HG03442 (cell line): ENCODE results near the gene CDRT4.

Source experiments
- ATAC-seq: cut with Tn5 transposase; IDR thresholded peaks from one replicate; pipeline ENCODE4 v1.9.1; 2021; ENCODE audit warnings: mild to moderate bottlenecking, moderate library complexity; ENCODE audit not compliant: unreplicated experiment

Gene CDRT4

DNA sequence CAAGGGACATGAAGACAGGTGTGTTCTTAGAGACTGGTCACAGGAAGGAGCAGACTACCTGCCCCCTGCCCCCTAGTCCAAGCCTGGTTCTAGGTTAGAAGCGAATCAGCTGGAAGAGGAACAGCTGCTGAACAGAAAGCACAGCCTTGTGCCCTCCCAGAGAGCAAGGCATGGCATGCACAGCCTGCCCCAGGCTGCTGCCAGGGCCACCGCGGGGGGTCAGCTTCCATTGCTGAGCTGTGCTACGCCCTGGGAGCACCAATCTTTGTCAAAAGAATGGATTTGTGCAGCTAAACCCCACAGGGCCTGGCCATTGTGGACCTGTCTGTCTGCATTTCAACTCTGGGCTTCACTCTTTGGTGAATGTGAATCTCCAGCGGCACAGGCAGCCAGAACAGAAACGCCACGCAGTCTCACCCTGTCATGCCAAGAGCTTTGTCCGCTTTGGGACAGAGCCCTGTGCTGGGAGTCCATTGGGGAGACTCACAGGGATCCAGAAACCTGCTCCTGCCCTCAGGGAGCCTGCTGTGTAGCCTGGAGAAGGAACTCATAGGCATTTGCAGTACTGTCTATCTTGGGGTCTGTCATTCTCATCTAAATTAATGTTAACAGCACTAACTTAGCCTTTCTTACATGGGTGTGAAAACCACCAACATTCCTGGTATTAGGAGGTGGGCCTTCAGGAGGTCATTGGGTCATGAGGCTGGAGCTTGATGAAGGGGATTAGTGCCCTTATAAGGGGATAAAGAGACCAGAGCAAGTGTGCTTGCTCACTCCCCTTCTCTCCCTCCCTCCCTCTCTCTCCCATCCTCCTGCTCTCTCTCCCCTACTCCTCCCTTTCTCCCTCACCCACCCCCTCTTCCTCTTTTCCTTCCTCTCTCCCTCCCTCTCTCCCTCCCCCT lies 25.6 kb upstream of the CDRT4 start:
- no peak for ATAC-seq

DNA sequence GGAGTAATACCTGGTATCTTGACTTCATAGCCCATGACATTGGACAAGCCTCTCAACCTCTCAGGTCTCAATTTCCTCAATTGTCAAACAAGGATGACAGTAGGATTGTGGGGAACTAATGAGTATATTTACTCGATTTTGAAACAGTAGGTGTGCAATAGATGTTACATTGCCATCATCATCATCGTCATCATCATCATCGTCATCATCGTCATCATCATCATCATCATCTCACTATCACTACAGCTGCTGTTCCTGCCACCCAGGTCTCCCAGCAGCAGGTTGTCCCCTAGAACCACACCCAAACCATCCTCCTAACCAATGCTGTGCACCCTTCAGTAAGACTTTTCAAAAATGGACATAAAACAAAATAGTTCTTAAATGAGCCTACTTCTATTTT lies 24.8 kb upstream of the CDRT4 start:
- no peak for ATAC-seq

DNA sequence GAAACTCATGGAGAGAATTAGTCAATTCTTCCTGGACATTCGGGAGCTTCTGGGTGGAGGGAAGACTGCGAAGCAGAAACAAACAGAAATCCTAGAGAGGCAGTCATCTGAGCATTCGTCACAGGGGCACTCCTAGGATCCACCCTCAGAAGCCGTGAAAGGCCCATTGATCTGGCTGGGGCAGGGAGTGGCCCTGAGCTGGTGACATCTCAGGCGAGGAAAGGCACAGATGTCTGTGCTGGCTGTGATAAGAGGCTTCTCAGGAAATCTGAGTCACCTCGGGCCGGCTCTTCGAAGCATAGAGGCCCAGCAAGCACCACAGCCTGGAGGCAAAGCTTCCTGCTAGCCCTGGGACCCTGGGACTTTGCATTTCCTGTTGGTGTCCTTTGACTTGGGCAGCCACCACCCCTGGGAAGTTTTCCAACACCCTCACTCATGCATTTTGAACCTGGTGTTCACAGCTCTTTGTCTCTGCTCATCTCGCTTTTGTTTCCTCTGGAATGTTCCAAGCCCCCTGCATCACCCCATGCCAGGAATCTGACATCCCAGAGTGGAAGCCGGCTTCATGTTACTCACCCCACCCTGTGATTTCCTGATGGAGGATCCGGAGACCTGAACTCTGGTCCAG lies 23.3 kb upstream of the CDRT4 start:
- ATAC-seq, result no peak

DNA sequence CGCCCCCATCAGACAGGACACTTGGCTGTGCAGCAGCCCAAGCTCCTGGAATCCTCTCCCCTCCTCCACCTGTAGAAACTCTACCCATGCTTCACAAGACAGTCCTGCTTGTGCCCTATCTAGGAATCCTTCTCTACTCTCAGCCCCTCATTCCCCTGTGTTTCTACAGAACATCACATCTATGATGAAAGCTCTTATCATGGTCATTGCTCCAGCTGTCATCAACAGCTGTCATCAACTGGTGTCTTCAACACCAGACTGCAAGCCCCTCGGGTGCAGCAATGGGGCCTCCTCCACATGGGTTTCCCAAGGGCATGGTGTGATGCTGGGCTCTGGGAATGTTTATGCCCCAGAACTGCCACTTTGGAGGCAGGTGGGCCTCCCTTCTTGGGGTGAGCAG lies 21.1 kb upstream of the CDRT4 start:
- no peak for ATAC-seq

DNA sequence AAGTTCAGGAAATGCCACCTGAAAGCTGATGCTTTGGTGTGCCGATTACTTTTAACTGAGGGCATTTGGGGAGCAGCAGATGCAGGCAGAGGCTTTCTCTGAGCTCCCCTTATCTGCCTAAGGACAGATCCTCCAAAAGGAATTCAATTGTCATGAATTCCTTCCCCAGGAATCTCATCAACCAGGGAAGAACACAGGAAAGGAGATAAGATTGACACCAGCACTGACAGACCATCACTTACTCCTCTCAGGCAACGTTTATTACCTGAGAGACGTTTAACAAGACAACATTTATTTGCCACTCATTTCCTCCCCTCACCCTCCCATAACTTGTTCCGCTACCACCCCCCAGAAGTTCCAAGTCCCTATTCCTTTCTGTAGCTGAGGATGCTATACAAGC lies 17.6 kb upstream of the CDRT4 start:
- ATAC-seq, result no peak

DNA sequence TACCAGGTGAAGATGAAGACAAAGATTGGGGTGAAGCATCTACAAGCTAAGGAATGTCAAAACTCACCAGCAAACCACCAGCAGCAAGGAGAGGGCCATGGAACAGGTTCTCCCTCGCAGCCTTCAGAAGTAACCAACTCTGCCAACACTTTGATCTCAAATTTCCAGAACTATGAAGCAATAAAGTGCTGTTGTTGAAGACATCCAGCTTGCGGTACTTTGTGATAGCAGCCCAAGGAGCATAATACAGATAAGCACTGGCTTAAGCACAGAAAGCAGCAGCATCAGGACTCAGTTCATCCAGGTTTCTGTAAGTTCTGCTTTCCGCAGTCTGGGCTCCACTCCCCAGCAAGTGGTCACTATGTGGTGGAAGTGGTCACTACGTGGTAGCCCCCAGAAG lies 16.0 kb upstream of the CDRT4 start:
- no peak for ATAC-seq

DNA sequence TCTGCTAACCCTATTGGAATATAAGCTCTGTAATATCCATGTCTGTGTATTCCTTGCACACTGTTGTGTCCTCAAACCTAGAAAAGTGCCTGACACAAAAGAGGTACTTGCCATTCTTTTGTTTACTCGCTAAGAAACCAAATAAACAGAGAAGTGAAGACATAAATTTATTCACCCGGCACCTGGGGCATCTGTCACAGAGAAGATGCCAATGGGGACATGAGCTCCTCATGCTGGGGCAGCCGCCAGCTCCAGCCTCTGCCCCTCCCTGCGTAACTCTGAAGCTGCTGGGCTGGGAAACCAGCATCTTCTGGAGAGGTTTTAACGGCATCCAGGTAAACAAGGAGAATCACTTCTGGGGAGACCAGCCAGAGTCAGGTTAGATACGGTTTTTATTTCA lies 15.1 kb upstream of the CDRT4 start:
- no peak for ATAC-seq

DNA sequence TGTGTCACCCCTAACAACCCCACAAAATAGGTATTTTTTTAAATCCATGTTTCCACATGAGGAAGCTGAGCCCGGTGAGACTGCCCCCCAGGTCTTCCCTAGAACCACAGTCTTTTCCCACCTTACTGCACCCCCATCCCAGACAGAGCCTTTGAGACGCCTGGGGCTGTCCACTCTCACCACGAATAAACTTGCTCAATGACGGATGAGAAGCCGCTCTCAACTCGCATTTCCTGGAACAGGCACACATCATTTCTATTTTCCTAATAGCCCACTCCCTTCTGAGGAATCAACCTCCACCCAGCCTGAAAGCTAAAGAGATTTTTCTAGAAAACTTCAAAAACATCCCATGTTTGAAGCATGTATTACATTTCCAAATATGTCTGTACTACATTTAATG lies 14.1 kb upstream of the CDRT4 start:
- no peak for ATAC-seq

DNA sequence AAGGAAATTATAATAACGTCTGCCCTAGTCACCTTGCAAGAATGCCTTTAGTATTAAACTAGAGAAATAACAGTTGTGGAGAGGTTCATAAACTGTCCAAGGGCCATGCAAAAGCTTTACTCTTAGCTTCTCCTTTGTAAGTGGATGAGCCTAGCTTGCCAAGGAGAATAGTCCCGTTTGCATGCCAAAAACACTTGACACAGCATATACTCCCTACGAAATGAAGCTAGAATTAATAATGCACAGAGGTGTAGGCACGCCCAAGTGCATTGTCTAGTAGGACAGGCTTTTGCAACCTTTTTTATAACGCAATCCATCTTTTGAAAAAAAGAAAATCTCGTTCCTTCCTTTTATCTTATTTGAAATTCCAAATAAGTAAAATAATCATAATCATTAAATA lies 12.8 kb upstream of the CDRT4 start:
- ATAC-seq, result no peak

DNA sequence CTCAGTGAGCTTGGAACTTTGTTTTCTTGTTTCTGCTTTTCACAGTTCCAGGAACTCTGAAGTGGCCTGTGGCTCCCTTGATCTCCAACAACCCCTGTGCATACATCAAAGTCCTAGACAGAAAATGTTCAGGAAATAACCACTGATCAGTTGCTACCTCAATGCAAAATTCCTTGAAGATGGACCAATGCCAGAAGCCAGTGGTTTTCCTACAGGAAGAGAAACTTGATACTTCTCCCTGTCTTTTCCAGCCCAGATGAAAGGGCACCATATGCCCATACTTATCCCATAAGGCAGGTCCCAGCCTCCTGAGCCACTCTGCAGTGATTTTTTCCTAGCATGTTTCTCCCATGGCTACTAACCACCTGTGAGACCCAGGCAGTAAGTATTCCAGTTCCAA lies 12.3 kb upstream of the CDRT4 start:
- ATAC-seq, result no peak

DNA sequence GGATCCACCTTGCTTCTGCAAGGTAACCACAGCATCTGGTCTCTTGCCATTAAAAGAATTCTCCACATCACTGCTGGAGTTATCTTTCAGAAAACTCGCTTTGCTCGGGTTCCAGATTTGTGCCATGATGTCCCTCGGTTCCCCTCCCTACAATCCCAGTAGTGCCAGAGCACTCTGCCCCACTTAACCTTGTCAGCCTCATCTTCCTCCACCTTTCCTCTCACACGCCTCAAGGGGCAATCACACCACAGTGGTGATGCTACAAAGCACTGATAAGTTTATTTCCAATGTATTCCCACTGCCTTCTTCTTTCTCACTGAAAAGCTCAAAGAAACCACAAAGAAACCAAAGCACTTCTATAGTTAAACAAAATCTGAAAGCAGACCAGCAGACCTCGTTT lies 11.4 kb upstream of the CDRT4 start:
- ATAC-seq, result no peak

DNA sequence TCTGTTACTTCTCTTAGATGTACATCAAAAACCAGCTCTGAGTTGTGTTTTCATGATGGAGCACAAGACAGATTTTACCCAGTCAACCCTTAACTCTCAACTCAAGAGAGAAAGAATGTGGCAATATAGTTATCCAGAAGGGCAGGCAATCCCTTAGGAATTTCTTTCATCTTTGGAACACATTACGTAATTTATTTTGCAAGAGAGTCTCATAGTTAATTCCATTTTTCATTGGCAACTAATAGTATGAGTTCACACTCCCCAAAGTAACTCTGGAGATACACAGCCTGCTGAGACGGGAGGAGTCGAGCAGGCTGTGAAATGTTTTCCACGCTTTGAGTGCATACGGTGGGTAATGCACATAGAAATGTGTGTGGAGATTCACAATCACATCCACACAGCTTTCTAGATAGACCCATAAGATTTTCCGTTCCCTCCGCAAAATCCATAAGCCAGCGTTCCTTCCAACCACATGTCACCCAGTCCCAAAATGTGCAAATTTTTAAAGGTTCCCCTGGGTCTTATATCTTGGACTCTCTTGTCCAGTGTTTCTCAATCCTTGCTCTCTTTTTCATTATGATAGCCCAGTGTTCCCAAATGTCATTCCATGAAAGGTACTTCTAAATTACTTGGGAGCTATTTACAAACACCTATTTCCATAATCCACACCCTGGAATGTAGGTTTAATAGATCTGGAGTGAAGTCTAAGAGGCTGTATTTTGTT lies 8.4 kb upstream of the CDRT4 start:
- ATAC-seq, result no peak

DNA sequence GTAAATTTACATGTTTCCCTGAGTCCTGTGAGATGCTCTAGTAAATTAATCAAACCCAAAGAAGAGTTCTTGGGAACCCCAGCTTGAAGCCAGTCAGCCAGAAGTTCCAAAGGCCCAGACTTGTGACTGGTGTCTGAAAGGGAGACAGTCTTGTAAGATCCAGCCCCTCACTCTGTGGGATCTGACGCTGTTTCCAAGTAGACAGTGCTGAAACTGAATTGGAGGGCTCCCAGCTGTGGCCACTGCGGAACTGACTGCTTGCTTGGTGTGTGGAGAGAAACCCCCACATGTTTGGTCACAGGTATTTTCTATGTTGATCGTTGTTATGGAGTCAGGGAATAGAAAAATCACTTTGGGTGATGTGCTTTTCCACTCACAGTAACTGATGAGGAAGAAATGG lies 5.5 kb upstream of the CDRT4 start:
- ATAC-seq, result no peak

DNA sequence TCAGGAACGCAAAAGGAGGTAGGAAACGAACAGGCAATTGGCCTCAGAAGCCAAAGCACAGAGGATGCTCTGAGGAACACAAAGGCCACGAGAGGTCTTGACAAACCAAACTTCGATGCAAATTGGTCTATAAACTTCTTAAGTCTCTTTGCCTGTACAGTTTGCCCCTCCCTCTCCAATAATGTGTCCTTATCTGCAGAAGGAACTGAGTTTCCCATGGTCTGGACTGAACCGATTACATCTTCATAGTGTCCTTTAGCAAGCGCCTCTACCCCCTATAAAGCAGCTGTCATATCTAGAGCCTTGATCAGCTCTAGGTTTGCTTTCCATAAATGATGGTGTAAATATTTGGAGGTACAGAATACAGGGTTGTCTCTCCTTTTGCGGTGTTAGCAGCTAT lies 3.1 kb upstream of the CDRT4 start:
- ATAC-seq, result no peak

DNA sequence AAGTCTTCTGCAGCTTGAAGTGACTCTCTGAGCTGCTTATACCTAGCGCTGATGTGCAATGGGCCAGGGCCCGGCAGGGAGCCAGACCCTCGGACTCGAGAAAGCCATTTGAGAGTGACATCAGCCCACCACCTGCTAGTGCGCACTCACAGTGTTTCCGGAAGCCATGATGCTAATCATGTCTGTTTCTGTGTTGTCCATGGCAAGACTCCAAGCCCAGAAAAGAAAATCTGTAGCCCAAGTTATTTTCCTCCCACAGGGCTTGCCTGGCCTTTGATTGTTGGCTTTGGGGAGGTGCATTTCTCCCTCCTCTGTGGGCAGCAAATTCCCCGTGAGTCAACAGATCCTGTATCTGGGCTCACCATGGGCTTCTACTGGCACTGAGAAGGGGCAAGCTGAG lies 1.8 kb upstream of the CDRT4 start:
- ATAC-seq, result no peak

DNA sequence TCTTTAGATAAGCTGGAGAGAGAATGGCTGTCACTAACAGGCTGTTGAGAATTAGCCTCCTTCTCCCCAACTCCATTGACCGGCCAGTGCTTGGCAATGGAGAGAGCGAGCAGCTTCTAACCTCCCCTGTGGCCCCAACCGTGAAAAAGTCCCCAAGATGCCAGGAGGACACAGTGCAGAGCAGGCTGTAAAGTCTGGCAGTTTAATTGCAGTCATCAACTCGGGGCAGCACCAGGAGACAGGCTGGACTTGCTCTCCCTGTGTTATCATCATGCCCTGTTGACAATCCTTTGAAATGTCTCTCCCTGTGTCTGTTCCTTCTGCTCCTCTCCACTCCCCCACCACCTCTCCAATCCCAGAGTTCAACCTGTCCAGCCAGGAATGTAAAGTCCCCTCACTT lies 705 bp upstream of the CDRT4 start:
- ATAC-seq, result no peak

DNA sequence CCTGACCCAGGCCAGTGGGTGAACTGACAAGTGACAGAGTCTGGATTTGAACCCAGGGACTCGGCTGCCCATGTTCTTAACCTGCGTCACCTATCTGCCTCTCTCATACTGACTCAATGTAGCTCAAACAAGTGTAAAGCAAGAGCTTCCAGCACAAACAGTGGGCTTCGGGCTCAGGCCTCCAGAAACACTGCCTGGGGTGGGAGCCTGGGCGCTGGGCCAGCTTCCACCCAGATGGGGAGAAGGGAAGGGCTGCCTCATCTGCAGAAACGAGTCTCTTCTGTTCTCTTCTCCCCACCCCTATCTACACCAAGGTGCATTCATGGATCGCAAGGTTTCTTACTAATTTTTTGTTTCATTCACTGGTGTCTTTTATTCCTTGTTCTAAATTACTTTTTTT lies 1.3 kb downstream of the CDRT4 start:
- ATAC-seq, result no peak

DNA sequence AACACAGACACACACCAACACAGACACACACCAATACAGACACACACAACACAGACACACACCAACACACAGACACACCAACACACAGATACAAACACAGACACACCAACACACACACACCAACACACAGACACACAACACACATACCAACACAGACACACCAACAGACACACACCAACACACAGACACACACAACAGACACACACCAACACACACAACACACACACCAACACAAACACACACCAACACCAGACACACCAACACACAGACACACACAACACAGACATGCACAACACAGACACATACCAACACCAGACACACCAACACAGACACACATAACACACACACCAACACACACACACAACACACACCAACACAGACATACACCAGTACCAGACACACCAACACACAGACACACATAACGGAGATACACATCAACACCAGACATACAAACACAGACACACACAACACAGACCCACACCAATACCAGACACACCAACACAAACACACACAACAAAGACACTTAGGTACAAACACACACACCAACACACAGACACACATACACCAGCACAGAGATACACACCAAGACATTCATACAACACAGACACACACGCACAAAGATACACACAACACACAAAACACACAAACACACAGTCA lies 2.2 kb downstream of the CDRT4 start:
- ATAC-seq, result no peak

DNA sequence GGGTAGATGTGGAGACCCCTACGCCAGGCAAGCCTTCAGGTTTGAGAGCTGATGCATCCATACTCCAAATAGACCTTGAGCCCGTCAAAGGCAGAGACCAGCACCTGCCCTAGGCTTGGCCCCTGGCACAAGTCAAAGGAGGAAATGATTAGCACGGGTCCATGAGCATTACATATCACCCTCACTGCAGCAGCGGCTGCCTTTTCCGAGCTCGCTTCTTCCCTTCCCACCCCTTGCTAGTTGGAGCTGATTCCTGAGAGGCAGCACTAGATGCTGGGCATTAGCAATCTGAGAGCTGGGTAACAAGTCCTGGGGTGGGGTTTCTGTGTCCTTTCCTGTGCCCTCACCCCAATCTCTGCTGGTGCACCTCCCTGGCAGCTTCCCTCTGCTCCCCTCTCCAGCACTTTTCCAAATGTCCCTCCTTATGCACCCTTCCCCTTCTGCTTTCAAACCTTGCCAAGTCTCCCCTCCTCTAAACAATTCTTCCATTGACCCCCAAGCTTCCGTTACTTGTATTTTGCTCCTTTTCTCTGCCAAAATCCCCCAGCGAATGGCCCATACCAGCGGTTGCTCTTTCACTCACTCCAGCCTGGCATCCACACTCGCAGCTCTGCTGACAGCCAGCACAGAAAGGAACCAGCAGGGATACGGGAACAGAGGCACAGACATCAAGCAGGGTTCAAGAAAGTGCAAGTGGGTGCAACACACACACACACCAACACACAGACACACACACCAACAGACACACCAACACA lies 3.0 kb downstream of the CDRT4 start:
- ATAC-seq, result no peak

DNA sequence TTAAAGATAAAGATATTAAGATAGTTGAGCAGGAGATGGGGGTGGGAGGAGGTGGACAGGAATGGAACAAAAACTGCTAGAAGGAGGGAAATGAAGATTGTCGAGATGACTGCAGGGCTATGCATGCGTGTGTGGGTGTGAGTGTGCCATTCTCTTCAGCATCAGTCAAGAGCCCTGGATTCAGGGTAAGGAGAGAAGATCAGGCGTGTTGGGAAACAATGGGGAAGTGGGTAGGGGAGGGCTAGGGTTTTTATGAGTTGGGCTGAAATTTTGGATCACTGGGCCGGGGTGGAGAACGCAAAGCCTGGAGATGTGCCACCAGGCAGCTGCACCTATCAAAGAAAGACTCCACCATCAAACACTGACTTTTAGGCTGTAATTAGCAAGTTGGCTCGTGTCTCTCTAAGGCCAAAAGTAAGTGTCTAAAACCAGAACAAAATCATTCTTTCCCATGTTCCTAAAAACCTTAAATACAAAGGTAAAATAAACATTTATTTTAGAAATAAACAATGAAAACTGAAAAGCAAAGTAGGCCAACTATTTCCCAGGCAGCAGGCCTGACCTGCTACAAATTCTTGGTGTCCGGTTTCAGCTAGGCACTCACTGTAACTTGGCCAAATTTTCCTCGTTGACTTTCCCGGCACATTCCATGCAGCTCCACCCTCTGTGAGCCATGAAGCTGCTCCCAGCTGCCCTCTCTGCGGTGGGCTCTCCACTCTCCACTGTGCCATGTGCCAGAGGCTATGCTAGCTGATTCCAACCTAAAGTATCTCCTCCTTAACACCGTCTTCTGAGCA lies 4.2 kb downstream of the CDRT4 start:
- ATAC-seq, result no peak
